Fibroblast of skin of left quadriceps (primary cell): ENCODE data around the gene KIF4B.
"Not testable (repeated sequence)": the region's sequence is repeated elsewhere in the genome, so short reads cannot be mapped to it uniquely, and the experiment has no call there.

Source experiments
- DNase-seq, 2 experiments: peaks; one replicate each; pipeline ENCODE4 v3.0.0-alpha.2; 2013; ENCODE audit warnings: low read depth in 2 of 2

Gene KIF4B, protein sequence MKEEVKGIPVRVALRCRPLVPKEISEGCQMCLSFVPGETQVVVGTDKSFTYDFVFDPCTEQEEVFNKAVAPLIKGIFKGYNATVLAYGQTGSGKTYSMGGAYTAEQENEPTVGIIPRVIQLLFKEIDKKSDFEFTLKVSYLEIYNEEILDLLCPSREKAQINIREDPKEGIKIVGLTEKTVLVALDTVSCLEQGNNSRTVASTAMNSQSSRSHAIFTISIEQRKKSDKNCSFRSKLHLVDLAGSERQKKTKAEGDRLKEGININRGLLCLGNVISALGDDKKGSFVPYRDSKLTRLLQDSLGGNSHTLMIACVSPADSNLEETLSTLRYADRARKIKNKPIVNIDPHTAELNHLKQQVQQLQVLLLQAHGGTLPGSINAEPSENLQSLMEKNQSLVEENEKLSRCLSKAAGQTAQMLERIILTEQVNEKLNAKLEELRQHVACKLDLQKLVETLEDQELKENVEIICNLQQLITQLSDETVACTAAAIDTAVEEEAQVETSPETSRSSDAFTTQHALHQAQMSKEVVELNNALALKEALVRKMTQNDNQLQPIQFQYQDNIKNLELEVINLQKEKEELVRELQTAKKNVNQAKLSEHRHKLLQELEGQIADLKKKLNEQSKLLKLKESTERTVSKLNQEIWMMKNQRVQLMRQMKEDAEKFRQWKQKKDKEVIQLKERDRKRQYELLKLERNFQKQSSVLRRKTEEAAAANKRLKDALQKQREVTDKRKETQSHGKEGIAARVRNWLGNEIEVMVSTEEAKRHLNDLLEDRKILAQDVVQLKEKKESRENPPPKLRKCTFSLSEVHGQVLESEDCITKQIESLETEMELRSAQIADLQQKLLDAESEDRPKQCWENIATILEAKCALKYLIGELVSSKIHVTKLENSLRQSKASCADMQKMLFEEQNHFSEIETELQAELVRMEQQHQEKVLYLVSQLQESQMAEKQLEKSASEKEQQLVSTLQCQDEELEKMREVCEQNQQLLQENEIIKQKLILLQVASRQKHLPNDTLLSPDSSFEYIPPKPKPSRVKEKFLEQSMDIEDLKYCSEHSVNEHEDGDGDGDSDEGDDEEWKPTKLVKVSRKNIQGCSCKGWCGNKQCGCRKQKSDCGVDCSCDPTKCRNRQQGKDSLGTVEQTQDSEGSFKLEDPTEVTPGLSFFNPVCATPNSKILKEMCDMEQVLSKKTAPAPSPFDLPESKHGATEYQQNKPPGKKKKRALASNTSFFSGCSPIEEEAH

DNA sequence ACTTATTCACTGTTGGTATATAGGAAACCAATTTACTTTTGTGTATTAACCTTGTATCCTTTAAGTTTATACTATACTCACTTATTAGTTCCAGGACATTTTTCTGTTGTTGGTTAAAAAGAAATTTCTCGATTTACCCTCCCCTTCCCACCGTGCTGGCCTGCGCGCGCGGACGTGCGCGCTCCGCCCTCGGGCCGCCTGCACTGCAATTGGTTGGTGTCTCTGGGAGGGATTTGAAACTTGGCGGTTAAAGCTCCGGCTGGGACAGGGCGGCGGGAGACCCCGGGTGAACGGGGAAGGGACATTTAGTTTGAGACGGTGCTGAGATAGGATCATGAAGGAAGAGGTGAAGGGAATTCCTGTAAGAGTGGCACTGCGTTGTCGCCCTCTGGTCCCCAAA, at the start of gene KIF4B:
TSS of gene KIF4B (plus strand) at position 230 of the 400 bp plus-strand sequence. CDS start at position 335, 105 bp downstream.
- DNase-seq: no peak

GRCh38 chr5:154966081-154966841, 47.3 kb upstream of the KIF4B start:
- no peak for DNase-seq

DNA sequence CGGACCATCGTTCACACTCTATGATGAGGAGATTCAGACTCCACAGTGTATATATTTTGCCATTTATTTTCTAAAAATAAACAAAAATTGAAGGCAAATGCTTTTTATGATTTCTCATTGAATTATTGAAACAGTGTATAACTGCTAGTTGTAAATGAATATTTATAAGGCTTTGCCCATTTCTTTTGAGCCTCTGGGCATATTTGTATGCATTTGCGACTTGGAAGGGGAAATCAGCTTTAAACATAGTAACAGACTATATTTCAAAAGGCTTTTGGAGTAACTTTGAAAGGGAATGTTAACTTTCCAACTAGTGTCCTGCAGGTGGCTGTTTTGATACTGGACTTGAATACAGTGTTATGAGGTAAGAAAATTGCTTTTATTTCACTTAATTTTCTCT, 46.7 kb upstream of the KIF4B start:
- DNase-seq: no peak

- DNase-seq: no peak
These were observed 46.0 kb upstream of the KIF4B start for GRCh38 chr5:154967421-154968024.

- DNase-seq: no peak
These were observed 44.6 kb upstream of the KIF4B start for GRCh38 chr5:154968953-154969352.

DNA sequence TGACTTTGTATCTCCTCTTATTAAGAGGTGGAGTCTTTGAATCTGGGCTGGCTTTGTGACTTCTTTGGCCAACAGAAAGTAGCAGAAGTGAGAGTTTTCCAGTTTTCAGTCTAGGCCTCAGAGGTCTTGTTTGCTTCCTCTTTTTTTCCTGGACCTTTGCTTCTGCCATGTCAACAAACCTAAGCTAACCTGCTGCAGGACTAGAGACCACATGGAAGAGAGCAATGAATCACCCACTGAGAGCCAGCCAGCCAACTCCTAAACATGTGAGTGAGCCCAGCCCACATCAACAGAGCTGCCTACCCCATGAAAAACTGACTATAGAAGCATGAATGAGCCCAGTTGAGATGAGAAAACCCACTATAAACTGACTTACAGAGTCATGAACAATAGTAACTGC, 42.8 kb upstream of the KIF4B start:
- DNase-seq: no peak

GRCh38 chr5:154971501-154971900, 42.1 kb upstream of the KIF4B start:
- DNase-seq: peak in 1 of 2 experiments; percentile 10

DNA sequence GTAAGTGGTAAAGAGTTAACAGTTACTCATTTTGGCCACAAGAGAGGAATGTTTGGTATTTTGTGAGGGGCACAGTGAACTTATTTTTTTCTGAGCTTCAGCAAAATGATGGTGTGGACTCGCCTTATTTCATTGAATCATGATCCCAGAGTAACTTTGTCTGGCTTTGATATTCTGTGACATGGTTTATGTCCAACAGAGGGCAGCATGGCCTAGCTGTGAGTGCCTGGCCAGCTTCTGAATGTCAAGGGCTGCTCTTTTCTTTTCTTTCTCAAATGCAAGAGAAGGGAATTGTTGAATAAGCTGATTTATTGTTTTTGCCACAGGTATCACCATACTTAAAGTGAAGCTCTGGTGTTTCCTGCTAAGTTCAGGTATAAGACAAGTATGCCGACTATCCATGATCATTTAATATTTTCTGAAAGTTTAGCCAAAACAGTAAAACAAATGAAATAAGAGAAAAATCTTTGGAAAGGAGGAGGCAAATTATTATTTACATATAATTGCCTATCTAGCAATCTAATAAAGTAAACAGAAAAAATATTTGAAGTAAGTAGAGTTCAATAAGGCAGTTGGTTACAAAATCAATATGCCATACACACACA, 41.0 kb upstream of the KIF4B start:
- peak in 1 of 2 experiments; percentile 4 for DNase-seq

- DNase-seq: not testable (repeated sequence)
These were observed 37.5 kb upstream of the KIF4B start for GRCh38 chr5:154976082-154976481.

DNA sequence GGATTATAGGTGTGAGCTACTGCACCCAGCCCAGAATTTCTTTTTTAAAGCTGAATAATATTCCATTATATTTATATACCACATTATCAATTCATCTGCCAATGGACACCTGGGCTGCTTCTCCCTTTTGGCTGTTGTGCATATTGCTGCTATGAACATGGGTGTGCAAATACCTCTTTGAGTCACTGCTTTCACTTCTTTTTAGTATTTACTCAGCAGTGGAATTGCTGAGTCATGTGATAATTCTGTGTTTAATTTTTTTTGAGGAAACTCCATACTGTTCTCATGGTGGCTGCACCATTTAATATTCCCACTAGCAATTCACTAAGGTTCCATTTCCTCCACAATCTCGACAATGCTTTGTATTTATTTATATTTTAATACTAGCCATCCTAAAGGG, 36.1 kb upstream of the KIF4B start:
- no peak for DNase-seq

DNA sequence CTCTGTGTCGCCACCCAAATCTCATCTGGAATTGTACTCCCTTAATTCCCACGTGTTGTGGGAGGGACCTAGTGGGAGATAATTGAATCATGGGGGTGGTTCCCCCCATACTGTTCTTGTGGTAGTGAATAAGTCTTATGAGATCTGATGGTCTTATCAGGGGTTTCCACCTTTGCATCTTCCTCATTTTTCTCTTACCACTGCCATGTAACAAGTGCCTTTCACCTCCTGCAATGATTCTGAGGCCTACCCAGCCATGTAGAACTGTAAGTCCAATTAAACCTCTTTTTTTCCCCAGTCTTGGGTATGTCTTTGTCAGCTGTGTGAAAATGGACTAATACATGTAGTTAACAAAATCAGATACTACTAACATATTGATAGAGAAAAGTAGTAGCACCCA, 35.3 kb upstream of the KIF4B start:
- DNase-seq: not testable (repeated sequence)

DNA sequence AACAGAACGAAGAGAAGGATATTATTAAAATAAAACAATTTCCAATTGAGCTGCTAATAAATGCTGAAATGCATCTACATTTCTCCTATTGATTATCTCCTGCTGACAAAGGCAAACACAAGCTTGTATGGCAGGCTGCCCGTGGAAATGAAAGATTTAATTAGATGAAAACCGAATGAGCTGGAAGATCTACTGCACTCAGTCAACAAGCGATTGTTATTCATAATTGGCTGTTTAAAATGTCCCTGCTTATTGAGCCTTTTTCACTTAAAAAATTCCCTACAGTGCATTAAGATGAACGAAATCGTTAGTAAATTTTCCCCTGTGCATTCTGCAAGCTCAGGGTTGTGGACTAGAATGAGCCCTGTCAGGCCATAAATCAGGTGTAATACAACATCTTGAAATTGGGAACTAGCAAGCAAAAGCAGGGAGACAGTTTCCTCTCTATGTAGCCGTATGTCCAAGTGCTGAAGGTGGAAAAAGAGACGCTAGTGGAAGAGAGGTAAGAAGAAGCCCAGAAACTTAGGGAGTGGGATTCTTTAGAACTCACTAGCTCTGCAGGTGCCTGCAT, 28.5 kb upstream of the KIF4B start:
- DNase-seq: no peak

DNA sequence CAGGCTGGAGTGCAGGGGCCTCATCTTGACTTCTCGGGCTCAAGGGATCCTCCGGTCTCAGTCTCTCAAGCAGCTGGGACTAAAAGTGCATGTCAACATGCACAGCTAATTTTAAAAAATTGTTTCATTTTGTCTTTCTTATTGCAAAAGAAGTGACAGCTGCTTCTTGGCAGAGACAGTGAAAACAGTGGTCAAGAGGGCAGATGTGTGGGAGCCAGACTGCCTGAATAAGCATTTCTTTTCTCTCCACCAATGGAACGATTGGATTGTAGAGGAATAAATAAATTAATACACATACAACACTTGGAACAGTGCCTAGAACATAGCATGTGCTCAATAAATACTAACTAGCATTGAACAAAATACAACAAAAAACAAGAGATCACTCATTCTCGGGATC, 27.4 kb upstream of the KIF4B start:
- no peak for DNase-seq

DNA sequence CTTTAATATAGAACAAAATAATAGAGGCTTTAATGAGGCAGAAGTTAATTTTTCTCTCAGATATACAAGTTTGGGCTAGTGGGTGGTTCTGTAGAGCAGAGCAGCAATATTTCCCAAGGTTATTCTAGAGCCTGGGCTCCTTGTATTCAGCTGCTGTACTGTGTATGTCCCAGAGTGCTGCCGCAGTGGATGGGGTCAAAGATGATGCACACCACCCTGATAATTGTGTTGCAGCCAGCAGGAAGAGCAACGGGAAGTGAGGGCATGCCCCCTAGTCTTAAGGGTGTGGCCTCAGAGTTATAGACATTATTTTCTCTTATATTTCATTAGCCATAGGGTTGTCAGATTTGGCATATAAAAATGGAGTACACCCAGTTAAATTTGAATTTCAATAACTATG, 23.9 kb upstream of the KIF4B start:
- DNase-seq: no peak

GRCh38 chr5:154993461-154993860, 20.1 kb upstream of the KIF4B start:
- no peak for DNase-seq

- no peak for DNase-seq
These were observed 17.9 kb upstream of the KIF4B start for GRCh38 chr5:154995679-154996078.

DNA sequence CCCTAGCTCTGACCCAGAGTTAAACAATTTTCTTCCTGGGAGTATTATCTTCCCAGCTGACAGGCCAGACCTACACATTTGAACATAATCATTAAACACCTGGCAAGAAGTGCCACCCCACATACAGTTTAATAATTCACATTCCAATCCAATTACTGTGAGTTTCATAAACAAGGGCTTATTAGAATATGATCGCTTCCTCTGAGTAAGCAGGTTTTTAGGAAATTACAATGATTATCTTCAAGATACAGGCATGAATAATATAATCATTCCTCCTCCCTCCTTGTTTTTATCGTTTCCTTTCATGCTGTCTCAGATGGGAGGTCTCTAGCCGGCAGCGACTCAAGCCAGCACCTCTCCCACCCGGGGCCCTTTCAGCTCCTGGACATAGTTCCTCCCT, 15.8 kb upstream of the KIF4B start:
- DNase-seq: no peak

- no peak for DNase-seq
These were observed 13.7 kb upstream of the KIF4B start for GRCh38 chr5:154999865-155000264.

GRCh38 chr5:155001523-155001922, 12.0 kb upstream of the KIF4B start:
- DNase-seq: no peak

DNA sequence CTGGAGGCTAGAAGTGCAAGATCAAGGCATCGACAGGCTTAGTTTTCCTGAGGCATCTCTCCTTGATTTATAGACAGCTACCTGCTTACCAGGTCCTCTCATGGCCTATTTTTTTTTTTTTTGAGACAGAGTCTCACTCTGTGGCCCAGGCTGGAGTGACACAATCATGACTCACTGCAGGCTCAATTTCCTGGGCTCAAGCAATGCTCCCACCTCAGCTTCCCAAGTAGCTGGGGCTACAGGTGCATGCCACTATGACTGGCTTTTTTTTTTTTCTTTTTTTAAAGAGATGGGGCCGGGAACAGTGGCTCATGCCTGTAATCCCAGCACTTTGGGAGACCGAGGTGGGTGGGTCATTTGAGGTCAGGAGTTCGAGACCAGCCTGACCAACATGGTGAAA, 10.8 kb upstream of the KIF4B start:
- DNase-seq: not testable (repeated sequence)
